Neural progenitor cell (in vitro differentiated cells): ENCODE measurements around the gene WDFY2. TPM values are rescaled to one million over a fixed set of nuclear protein-coding genes. Genes with fewer than 3 reads are reported as not detected.

Source experiments
- DNase-seq: peaks from one replicate; pipeline ENCODE4 v3.0.0-alpha.2; 2016; ENCODE audit warnings: low spot score
- H2AFZ ChIP-seq: fragments of 200-600 bp; sonication (generic); replicated peaks from 2 replicates; pipeline ENCODE4 v1.6.1; 2016; ENCODE audit warnings: antibody characterized with exemption
- H3F3A ChIP-seq: fragments of 200-600 bp; sonication (generic); 2 replicates; pipeline ENCODE4 v1.6.1; 2016; ENCODE audit warnings: antibody characterized with exemption, low read depth
- H3K27ac ChIP-seq: fragments of 200-600 bp; sonication (generic); 2 replicates; pipeline ENCODE4 v1.5.1; 2016; ENCODE audit warnings: mild to moderate bottlenecking
- H3K27me3 ChIP-seq: fragments of 200-600 bp; sonication (generic); 2 replicates; pipeline ENCODE4 v1.6.1; 2016; ENCODE audit warnings: mild to moderate bottlenecking, moderate library complexity
- H3K36me3 ChIP-seq: fragments of 200-600 bp; sonication (generic); 2 replicates; pipeline ENCODE4 v1.5.1; 2016
- H3K4me1 ChIP-seq: fragments of 200-600 bp; sonication (generic); 2 replicates; pipeline ENCODE4 v1.6.1; 2016; ENCODE audit warnings: mixed run types
- H3K4me2 ChIP-seq: fragments of 200-600 bp; sonication (generic); 2 replicates; pipeline ENCODE4 v1.6.1; 2016
- H3K4me3 ChIP-seq: fragments of 200-600 bp; sonication (generic); 2 replicates; pipeline ENCODE4 v1.5.1; 2016
- H3K79me2 ChIP-seq: fragments of 200-600 bp; sonication (generic); 2 replicates; pipeline ENCODE4 v1.6.1; 2016; ENCODE audit warnings: low read depth
- H3K9ac ChIP-seq: fragments of 200-600 bp; sonication (generic); 2 replicates; pipeline ENCODE4 v1.6.1; 2016
- H3K9me3 ChIP-seq: fragments of 200-600 bp; sonication (generic); 2 replicates; pipeline ENCODE4 v1.5.1; 2016; ENCODE audit warnings: low read depth
- H4K20me1 ChIP-seq: fragments of 200-600 bp; sonication (generic); 2 replicates; pipeline ENCODE4 v1.6.1; 2016; ENCODE audit warnings: low read depth
- H3K27ac Mint-ChIP-seq: 3 replicates; pipeline ENCODE4 v1.8.0; 2021; ENCODE audit warnings: mixed read lengths
- H3K27me3 Mint-ChIP-seq: 2 replicates; pipeline ENCODE4 v1.8.0; 2022; ENCODE audit warnings: low read depth, mild to moderate bottlenecking, inconsistent platforms, moderate library complexity, mixed read lengths; ENCODE audit not compliant: insufficient read depth
- H3K36me3 Mint-ChIP-seq: 3 replicates; pipeline ENCODE4 v1.8.0; 2021; ENCODE audit warnings: mixed read lengths
- H3K4me1 Mint-ChIP-seq: 3 replicates; pipeline ENCODE4 v1.8.0; 2021; ENCODE audit warnings: mixed read lengths
- H3K4me3 Mint-ChIP-seq: 3 replicates; pipeline ENCODE4 v1.8.0; 2021; ENCODE audit warnings: mild to moderate bottlenecking, moderate library complexity, mixed read lengths
- H3K9me3 Mint-ChIP-seq: 3 replicates; pipeline ENCODE4 v1.8.0; 2020; ENCODE audit warnings: mixed read lengths
- EZH2 ChIP-seq: fragments of 200-600 bp; sonication (generic); IDR thresholded peaks from 2 replicates; pipeline ENCODE4 v1.6.1; 2017; ENCODE audit warnings: antibody characterized with exemption, mild to moderate bottlenecking, moderate library complexity
- EZH2phosphoT487 ChIP-seq: fragments of 200-600 bp; sonication (generic); IDR thresholded peaks from 2 replicates; pipeline ENCODE4 v1.6.1; 2017; ENCODE audit warnings: antibody characterized with exemption
- total RNA-seq: library from RNA; depleted of rRNA; stranded (reverse); fragments of >200 nt; gene quantifications from 2 replicates; pipeline ENCODE4 v1.2.3, GENCODE V29; 2015; ENCODE audit warnings: low replicate concordance
- TF ChIP-seq, protein P1 (sequence below): fragments of 200-600 bp; sonication (generic); IDR thresholded peaks from 2 replicates; pipeline ENCODE4 v1.5.1; 2017; ENCODE audit warnings: antibody characterized with exemption, mild to moderate bottlenecking

WDFY2 gene
- total RNA-seq, 1 donor from 2014 or later, result 18.3 TPM

- Histone ChIP-seq H3K27me3 (no peaks in the 10 kb centered on the region), H3F3A (no peaks in the 10 kb centered on the region), H3K36me3 (no peaks in the 10 kb centered on the region), H3K79me2 (peaks cover 93% of the 10 kb centered on the region), H4K20me1 (peaks cover 9% of the 10 kb centered on the region), H3K4me2 (no peak overlapping the region), H3K27ac (no peak overlapping the region), H3K9me3 (no peaks in the 10 kb centered on the region), H2AFZ (no peak overlapping the region), H3K9ac (no peak overlapping the region), H3K4me3 (no peak overlapping the region), H3K4me1 (no peaks in the 10 kb centered on the region)
- DNase-seq, result no peak
- H3K9me3 Mint-ChIP-seq, result peaks cover 7% of the 10 kb centered on the region
- H3K4me1 Mint-ChIP-seq, result peaks cover 9% of the 10 kb centered on the region
- H3K36me3 Mint-ChIP-seq, result peaks cover 28% of the 10 kb centered on the region
- TF ChIP-seq EZH2 (no peak), EZH2phosphoT487 (no peak)
- TF ChIP-seq, protein P1, sequence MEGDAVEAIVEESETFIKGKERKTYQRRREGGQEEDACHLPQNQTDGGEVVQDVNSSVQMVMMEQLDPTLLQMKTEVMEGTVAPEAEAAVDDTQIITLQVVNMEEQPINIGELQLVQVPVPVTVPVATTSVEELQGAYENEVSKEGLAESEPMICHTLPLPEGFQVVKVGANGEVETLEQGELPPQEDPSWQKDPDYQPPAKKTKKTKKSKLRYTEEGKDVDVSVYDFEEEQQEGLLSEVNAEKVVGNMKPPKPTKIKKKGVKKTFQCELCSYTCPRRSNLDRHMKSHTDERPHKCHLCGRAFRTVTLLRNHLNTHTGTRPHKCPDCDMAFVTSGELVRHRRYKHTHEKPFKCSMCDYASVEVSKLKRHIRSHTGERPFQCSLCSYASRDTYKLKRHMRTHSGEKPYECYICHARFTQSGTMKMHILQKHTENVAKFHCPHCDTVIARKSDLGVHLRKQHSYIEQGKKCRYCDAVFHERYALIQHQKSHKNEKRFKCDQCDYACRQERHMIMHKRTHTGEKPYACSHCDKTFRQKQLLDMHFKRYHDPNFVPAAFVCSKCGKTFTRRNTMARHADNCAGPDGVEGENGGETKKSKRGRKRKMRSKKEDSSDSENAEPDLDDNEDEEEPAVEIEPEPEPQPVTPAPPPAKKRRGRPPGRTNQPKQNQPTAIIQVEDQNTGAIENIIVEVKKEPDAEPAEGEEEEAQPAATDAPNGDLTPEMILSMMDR, result no peak
- H3K4me3 Mint-ChIP-seq, result no peak overlapping the region
- no peaks in the 10 kb centered on the region for H3K27me3 Mint-ChIP-seq
- no peak overlapping the region for H3K27ac Mint-ChIP-seq
Observed at GRCh38 chr13:51603716-51604115, 19.5 kb downstream of the WDFY2 start.

- no peaks in the 10 kb centered on the region for H3K36me3 ChIP-seq
- peaks cover 90% of the 10 kb centered on the region for H3K79me2 ChIP-seq
- no peak for DNase-seq
- H3K4me2 ChIP-seq, result no peak overlapping the region
- peaks cover 17% of the 10 kb centered on the region for H4K20me1 ChIP-seq
- H3K9me3 Mint-ChIP-seq, result peaks cover 9% of the 10 kb centered on the region
- no peak overlapping the region for H3K9ac ChIP-seq
- no peaks in the 10 kb centered on the region for H3K27me3 ChIP-seq
- H3K27ac Mint-ChIP-seq, result no peak overlapping the region
- H3F3A ChIP-seq, result no peaks in the 10 kb centered on the region
- H3K4me3 ChIP-seq, result no peak overlapping the region
- H2AFZ ChIP-seq, result no peak overlapping the region
- H3K4me1 Mint-ChIP-seq, result peaks cover 15% of the 10 kb centered on the region
- no peak overlapping the region for H3K27ac ChIP-seq
- H3K36me3 Mint-ChIP-seq, result peaks cover 27% of the 10 kb centered on the region
- no peaks in the 10 kb centered on the region for H3K27me3 Mint-ChIP-seq
- TF ChIP-seq, protein P1, result no peak
- no peaks in the 10 kb centered on the region for H3K9me3 ChIP-seq
- no peak overlapping the region for H3K4me3 Mint-ChIP-seq
- no peaks in the 10 kb centered on the region for H3K4me1 ChIP-seq
Observed at GRCh38 chr13:51605698-51606097, 21.4 kb downstream of the WDFY2 start.

GRCh38 chr13:51607165-51607564 lies 22.9 kb downstream of the WDFY2 start:
- Mint-ChIP-seq H3K4me1 (peaks cover 7% of the 10 kb centered on the region), H3K36me3 (peaks cover 24% of the 10 kb centered on the region), H3K27me3 (peaks cover 2% of the 10 kb centered on the region), H3K9me3 (peaks cover 9% of the 10 kb centered on the region), H3K4me3 (no peak overlapping the region), H3K27ac (no peak overlapping the region)
- Histone ChIP-seq H3K27me3 (no peaks in the 10 kb centered on the region), H3K4me1 (no peaks in the 10 kb centered on the region), H3K9ac (no peak overlapping the region), H3K79me2 (peaks cover 88% of the 10 kb centered on the region), H3K9me3 (no peaks in the 10 kb centered on the region), H2AFZ (no peak overlapping the region), H3K27ac (no peak overlapping the region), H3K4me3 (no peak overlapping the region), H3K4me2 (no peak overlapping the region), H3K36me3 (no peaks in the 10 kb centered on the region), H4K20me1 (peaks cover 29% of the 10 kb centered on the region), H3F3A (no peaks in the 10 kb centered on the region)
- TF ChIP-seq EZH2phosphoT487, result no peak
- no peak for DNase-seq

- Mint-ChIP-seq H3K4me3 (no peak overlapping the region), H3K36me3 (peaks cover 16% of the 10 kb centered on the region), H3K4me1 (peaks cover 11% of the 10 kb centered on the region), H3K27ac (no peak overlapping the region), H3K27me3 (peaks cover 2% of the 10 kb centered on the region), H3K9me3 (peaks cover 9% of the 10 kb centered on the region)
- Histone ChIP-seq H3K27ac (no peak overlapping the region), H3K9ac (no peak overlapping the region), H3K9me3 (no peaks in the 10 kb centered on the region), H3K4me1 (no peaks in the 10 kb centered on the region), H3K4me2 (no peak overlapping the region), H3K79me2 (peaks cover 93% of the 10 kb centered on the region), H2AFZ (no peak overlapping the region), H3K36me3 (no peaks in the 10 kb centered on the region), H4K20me1 (peaks cover 32% of the 10 kb centered on the region), H3K27me3 (no peaks in the 10 kb centered on the region), H3F3A (no peaks in the 10 kb centered on the region), H3K4me3 (no peak overlapping the region)
- TF ChIP-seq EZH2phosphoT487 (no peak), EZH2 (no peak)
- TF ChIP-seq, protein P1, result no peak
- DNase-seq, result no peak
Observed at GRCh38 chr13:51608857-51609406, 24.7 kb downstream of the WDFY2 start.
